ENCODE data around the gene LRP8. TPM values are rescaled to one million over a fixed set of nuclear protein-coding genes. Genes with fewer than 3 reads are reported as not detected.
A peak's percentile ranks its signal among the peaks of the same experiment; 100 is the strongest.

Gene LRP8
- total RNA-seq, 1 donor from 2014 or later, result 15.6 TPM

DNA sequence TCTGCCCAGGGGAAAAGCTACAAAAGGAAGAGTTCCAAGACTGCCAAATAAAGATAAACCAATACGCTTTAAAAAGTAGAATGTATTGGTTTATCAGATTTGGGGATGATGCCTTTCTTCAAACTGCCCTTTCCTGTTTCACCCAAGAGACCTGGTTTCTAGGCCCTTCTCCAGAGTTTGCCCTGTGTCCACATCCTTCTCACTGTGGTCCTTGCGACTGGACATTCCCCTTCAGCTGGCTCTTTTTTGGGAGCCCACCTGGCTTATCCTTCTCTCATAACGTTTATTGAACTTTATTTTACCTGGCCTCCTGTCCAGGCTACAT, 106.9 kb downstream of the LRP8 start:
- TF ChIP-seq EZH2 (IDR thresholded peaks at IDR 0.05) (no peak), CTCF (IDR thresholded peaks at IDR 0.05) (no peak), EZH2phosphoT487 (IDR thresholded peaks at IDR 0.05) (no peak)
- H3K27ac Mint-ChIP-seq, result peak overlapping the region; percentile 98
- H3K27me3 ChIP-seq, result no peaks in the 10 kb centered on the region

GRCh38 chr1:53220171-53220961, 107.5 kb downstream of the LRP8 start, which contains the start of gene CZIB:
CZIB (minus strand) TSS chr1:53220634; CDS start chr1:53220575, 59 bp downstream.
- peaks cover 16% of the 10 kb centered on the region for H3K79me2 ChIP-seq (ENCODE audit: low read depth)
- peaks cover 10% of the 10 kb centered on the region for H3K4me1 ChIP-seq
- H3K4me3 Mint-ChIP-seq, result peak within 1 kb of the TSS; percentile 93
- peak within 1 kb of the TSS; percentile 54 for H3K4me3 ChIP-seq
- H3K27me3 Mint-ChIP-seq (ENCODE audit: insufficient read depth, low read depth), result no peaks in the 10 kb centered on the region
- H3K9me3 Mint-ChIP-seq, result no peaks in the 10 kb centered on the region
- peaks cover 8% of the 10 kb centered on the region for H3K36me3 Mint-ChIP-seq
- peak within 1 kb of the TSS; percentile 98 for H3K27ac Mint-ChIP-seq
- H4K20me1 ChIP-seq (ENCODE audit: low read depth), result no peaks in the 10 kb centered on the region
- peaks cover 23% of the 10 kb centered on the region for H3K4me1 Mint-ChIP-seq
- peak; percentile 95 for DNase-seq (ENCODE audit: low spot score)
- no peaks in the 10 kb centered on the region for H3K9me3 ChIP-seq (ENCODE audit: low read depth)
- no peaks in the 10 kb centered on the region for H3K36me3 ChIP-seq
- H3K27me3 ChIP-seq, result no peaks in the 10 kb centered on the region
- H3F3A ChIP-seq (ENCODE audit: low read depth), result peaks cover 6% of the 10 kb centered on the region
- peak within 1 kb of the TSS; percentile 89 for H3K4me2 ChIP-seq
- H2AFZ ChIP-seq (replicated peaks), result peak within 1 kb of the TSS; percentile 28
- H3K9ac ChIP-seq, result peak within 1 kb of the TSS; percentile 3
- peak within 1 kb of the TSS; percentile 13 for H3K27ac ChIP-seq
- TF ChIP-seq EZH2phosphoT487 (IDR thresholded peaks at IDR 0.05) (no peak), EZH2 (IDR thresholded peaks at IDR 0.05) (peak; percentile 38), CTCF (IDR thresholded peaks at IDR 0.05) (no peak)

More for the DNA sequence above, 106.9 kb downstream of the LRP8 start:
- H3K79me2 ChIP-seq (ENCODE audit: low read depth), result peaks cover 16% of the 10 kb centered on the region
- peak overlapping the region; percentile 89 for H3K4me2 ChIP-seq
- H3K9me3 ChIP-seq (ENCODE audit: low read depth), result no peaks in the 10 kb centered on the region
- H3K4me3 Mint-ChIP-seq, result peak overlapping the region; percentile 93
- H3K27ac ChIP-seq, result no peak overlapping the region
- H3K36me3 ChIP-seq, result no peaks in the 10 kb centered on the region
- H3K9me3 Mint-ChIP-seq, result no peaks in the 10 kb centered on the region
- peaks cover 6% of the 10 kb centered on the region for H3F3A ChIP-seq (ENCODE audit: low read depth)
- peaks cover 8% of the 10 kb centered on the region for H3K36me3 Mint-ChIP-seq
- no peaks in the 10 kb centered on the region for H4K20me1 ChIP-seq (ENCODE audit: low read depth)
- H3K27me3 Mint-ChIP-seq (ENCODE audit: insufficient read depth, low read depth), result no peaks in the 10 kb centered on the region
- H3K4me1 Mint-ChIP-seq, result peaks cover 23% of the 10 kb centered on the region
- H3K9ac ChIP-seq, result peak overlapping the region; percentile 3
- DNase-seq (ENCODE audit: low spot score), result no peak
- peak overlapping the region; percentile 28 for H2AFZ ChIP-seq (replicated peaks)
- H3K4me1 ChIP-seq, result peaks cover 10% of the 10 kb centered on the region
- H3K4me3 ChIP-seq, result peak overlapping the region; percentile 54

DNA sequence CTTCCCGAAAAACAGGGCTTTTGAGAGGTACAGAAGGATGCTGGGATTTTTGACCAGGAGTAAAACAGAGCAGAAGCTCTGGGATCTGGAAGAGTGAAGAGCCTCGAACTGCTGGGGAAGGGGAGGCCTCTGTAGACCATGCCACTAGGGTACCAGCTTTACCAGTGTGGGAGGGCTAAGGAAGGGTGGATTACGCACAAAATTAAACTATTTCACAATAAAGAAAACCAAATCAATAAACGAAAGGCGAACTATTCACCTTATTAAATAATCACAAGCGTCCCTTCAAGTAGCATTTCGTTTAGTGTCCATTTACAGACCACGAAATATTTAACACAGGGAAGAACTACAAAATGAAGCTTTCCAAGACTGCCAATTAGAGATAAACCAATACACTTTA, 108.2 kb downstream of the LRP8 start:
- H3K4me3 Mint-ChIP-seq, result peak overlapping the region; percentile 93

More for the DNA sequence above, 108.2 kb downstream of the LRP8 start:
- Mint-ChIP-seq H3K9me3 (no peaks in the 10 kb centered on the region), H3K36me3 (peaks cover 8% of the 10 kb centered on the region), H3K27me3 (ENCODE audit: insufficient read depth, low read depth) (no peaks in the 10 kb centered on the region), H3K27ac (peak overlapping the region; percentile 78), H3K4me1 (peaks cover 23% of the 10 kb centered on the region)
- peaks cover 10% of the 10 kb centered on the region for H3K4me1 ChIP-seq
- peak overlapping the region; percentile 2 for H3K9ac ChIP-seq
- no peak for TF ChIP-seq EZH2phosphoT487 (IDR thresholded peaks at IDR 0.05)
- no peak for TF ChIP-seq CTCF (IDR thresholded peaks at IDR 0.05)
- no peak for TF ChIP-seq EZH2 (IDR thresholded peaks at IDR 0.05)
- H3K9me3 ChIP-seq (ENCODE audit: low read depth), result no peaks in the 10 kb centered on the region
- H3K4me2 ChIP-seq, result peak overlapping the region; percentile 89
- peaks cover 6% of the 10 kb centered on the region for H3F3A ChIP-seq (ENCODE audit: low read depth)
- H4K20me1 ChIP-seq (ENCODE audit: low read depth), result no peaks in the 10 kb centered on the region
- H3K27me3 ChIP-seq, result no peaks in the 10 kb centered on the region
- DNase-seq (ENCODE audit: low spot score), result no peak
- H3K27ac ChIP-seq, result peak overlapping the region; percentile 13
- H3K4me3 ChIP-seq, result peak overlapping the region; percentile 54
- no peaks in the 10 kb centered on the region for H3K36me3 ChIP-seq
- H2AFZ ChIP-seq (replicated peaks), result peak overlapping the region; percentile 28
- peaks cover 16% of the 10 kb centered on the region for H3K79me2 ChIP-seq (ENCODE audit: low read depth)
